GM19025 (cell line): ENCODE measurements around the gene EMP1.

Experiments
- ATAC-seq: cut with Tn5 transposase; IDR thresholded peaks from one replicate; pipeline ENCODE4 v1.9.1; 2021; ENCODE audit warnings: mild to moderate bottlenecking, low read depth, moderate library complexity; ENCODE audit not compliant: unreplicated experiment

Gene EMP1

GRCh38 chr12:13171921-13172859, 24.3 kb upstream of the EMP1 start:
- no peak for ATAC-seq

GRCh38 chr12:13173012-13173932, 23.3 kb upstream of the EMP1 start:
- peak; percentile 95 for ATAC-seq

- ATAC-seq, result no peak
These were observed 21.0 kb upstream of the EMP1 start for GRCh38 chr12:13175499-13175898.

GRCh38 chr12:13176256-13176655, 20.3 kb upstream of the EMP1 start:
- no peak for ATAC-seq

- ATAC-seq, result no peak
These were observed 19.2 kb upstream of the EMP1 start for GRCh38 chr12:13177373-13177772.

- ATAC-seq, result no peak
These were observed 18.6 kb upstream of the EMP1 start for GRCh38 chr12:13177906-13178305.

- ATAC-seq, result no peak
These were observed 17.8 kb upstream of the EMP1 start for GRCh38 chr12:13178568-13179210.

- ATAC-seq, result peak; percentile 49
These were observed 17.1 kb upstream of the EMP1 start for GRCh38 chr12:13179211-13180074.

- ATAC-seq, result no peak
These were observed 15.0 kb upstream of the EMP1 start for GRCh38 chr12:13181375-13182070.

GRCh38 chr12:13182881-13183280, 13.6 kb upstream of the EMP1 start:
- ATAC-seq, result no peak

GRCh38 chr12:13183620-13184019, 12.9 kb upstream of the EMP1 start:
- no peak for ATAC-seq

- no peak for ATAC-seq
These were observed 10.2 kb upstream of the EMP1 start for GRCh38 chr12:13186302-13186701.

- ATAC-seq, result no peak
These were observed 9.1 kb upstream of the EMP1 start for GRCh38 chr12:13187399-13187798.

- no peak for ATAC-seq
These were observed 7.3 kb upstream of the EMP1 start for GRCh38 chr12:13189264-13189663.

GRCh38 chr12:13190275-13190674, 6.3 kb upstream of the EMP1 start:
- ATAC-seq, result no peak

GRCh38 chr12:13192719-13193118, 3.8 kb upstream of the EMP1 start:
- ATAC-seq, result no peak

GRCh38 chr12:13193505-13194231, 2.9 kb upstream of the EMP1 start:
- no peak for ATAC-seq

GRCh38 chr12:13194401-13195110, 2.0 kb upstream of the EMP1 start:
- no peak for ATAC-seq
